B cell (primary cell): ENCODE results near the gene PPP1R12B.
"Not testable (repeated sequence)": the region's sequence is repeated elsewhere in the genome, so short reads cannot be mapped to it uniquely, and the experiment has no call there.

Experiments
- EZH2 ChIP-seq: IDR thresholded peaks from 2 replicates; pipeline ENCODE4 v1.6.1; 2012; ENCODE audit warnings: borderline replicate concordance, low read depth, mild to moderate bottlenecking, moderate library complexity, low read length; ENCODE audit not compliant: insufficient read depth, poor library complexity, severe bottlenecking
- TF ChIP-seq, protein P1 (sequence below): fragments of 200-600 bp; IDR thresholded peaks from one replicate; pipeline ENCODE4 v1.8.0; 2022; ENCODE audit warnings: antibody characterized with exemption, mild to moderate bottlenecking

DNA sequence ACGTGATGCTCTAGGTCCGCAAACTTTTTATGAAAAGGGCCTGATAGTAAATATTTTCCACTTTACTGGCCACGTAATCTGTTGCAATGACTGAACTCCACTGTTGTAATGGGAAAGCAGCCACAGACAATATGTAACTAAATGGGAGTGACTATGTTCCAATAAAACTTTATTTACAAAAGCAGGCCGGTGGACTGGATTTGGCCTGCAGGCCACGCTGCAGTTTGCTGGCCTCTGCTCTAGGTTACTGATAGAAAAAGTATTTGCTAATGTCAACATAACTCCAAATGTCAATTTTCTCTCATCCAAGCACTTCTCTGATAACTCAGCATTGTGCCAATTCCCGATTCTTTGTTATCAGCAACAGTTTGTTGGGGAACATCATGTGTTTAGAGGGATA is 160.4 kb downstream of the PPP1R12B start:
- TF ChIP-seq, protein P1, sequence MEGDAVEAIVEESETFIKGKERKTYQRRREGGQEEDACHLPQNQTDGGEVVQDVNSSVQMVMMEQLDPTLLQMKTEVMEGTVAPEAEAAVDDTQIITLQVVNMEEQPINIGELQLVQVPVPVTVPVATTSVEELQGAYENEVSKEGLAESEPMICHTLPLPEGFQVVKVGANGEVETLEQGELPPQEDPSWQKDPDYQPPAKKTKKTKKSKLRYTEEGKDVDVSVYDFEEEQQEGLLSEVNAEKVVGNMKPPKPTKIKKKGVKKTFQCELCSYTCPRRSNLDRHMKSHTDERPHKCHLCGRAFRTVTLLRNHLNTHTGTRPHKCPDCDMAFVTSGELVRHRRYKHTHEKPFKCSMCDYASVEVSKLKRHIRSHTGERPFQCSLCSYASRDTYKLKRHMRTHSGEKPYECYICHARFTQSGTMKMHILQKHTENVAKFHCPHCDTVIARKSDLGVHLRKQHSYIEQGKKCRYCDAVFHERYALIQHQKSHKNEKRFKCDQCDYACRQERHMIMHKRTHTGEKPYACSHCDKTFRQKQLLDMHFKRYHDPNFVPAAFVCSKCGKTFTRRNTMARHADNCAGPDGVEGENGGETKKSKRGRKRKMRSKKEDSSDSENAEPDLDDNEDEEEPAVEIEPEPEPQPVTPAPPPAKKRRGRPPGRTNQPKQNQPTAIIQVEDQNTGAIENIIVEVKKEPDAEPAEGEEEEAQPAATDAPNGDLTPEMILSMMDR = not testable (repeated sequence)
- not testable (repeated sequence) for TF ChIP-seq EZH2
